M059J (cell line): ENCODE data around the gene UFC1. TPM values are rescaled to one million over a fixed set of nuclear protein-coding genes. Genes with fewer than 3 reads are reported as not detected.
A peak's percentile ranks its signal among the peaks of the same experiment; 100 is the strongest.

Source experiments
- DNase-seq: peaks from one replicate; pipeline ENCODE4 v3.0.0-alpha.2; 2012; ENCODE audit warnings: low read depth
- total RNA-seq: library from RNA; depleted of rRNA; stranded (reverse); fragments of >200 nt; shearing (Covaris generic); gene quantifications from 2 replicates; pipeline ENCODE4 v1.2.3, GENCODE V29; 2014

Gene UFC1
- total RNA-seq, 1 experiment from 2014 or later = 97.0 TPM

- DNase-seq = no peak
These were observed 15.1 kb downstream of the UFC1 start for GRCh38 chr1:161168906-161169305.

GRCh38 chr1:161171191-161171590 is 17.4 kb downstream of the UFC1 start:
- no peak for DNase-seq

- no peak for DNase-seq
These were observed 17.9 kb downstream of the UFC1 start for GRCh38 chr1:161171696-161172095.

- no peak for DNase-seq
These were observed 18.6 kb downstream of the UFC1 start for GRCh38 chr1:161172349-161172748.

- DNase-seq = peak; percentile 56
These were observed 19.1 kb downstream of the UFC1 start for GRCh38 chr1:161172776-161173376.

- no peak for DNase-seq
These were observed 19.9 kb downstream of the UFC1 start for GRCh38 chr1:161173711-161174110.

- DNase-seq = no peak
These were observed 21.1 kb downstream of the UFC1 start for GRCh38 chr1:161174911-161175310.

- no peak for DNase-seq
These were observed 22.1 kb downstream of the UFC1 start for GRCh38 chr1:161175771-161176453.

- no peak for DNase-seq
These were observed 22.8 kb downstream of the UFC1 start for GRCh38 chr1:161176468-161177111.

GRCh38 chr1:161177112-161177935 is 23.5 kb downstream of the UFC1 start, which contains the start of gene B4GALT3:
TSS of gene B4GALT3 (minus strand) at chr1:161177507. CDS start at chr1:161176060, 1,447 bp downstream.
- peak; percentile 68 for DNase-seq

GRCh38 chr1:161177936-161178244 is 24.1 kb downstream of the UFC1 start:
- DNase-seq = no peak

- DNase-seq = no peak
These were observed 25.9 kb downstream of the UFC1 start for GRCh38 chr1:161179698-161180097.

- peak; percentile 42 for DNase-seq
These were observed 26.9 kb downstream of the UFC1 start for GRCh38 chr1:161180639-161181038.

GRCh38 chr1:161182214-161182613 is 28.4 kb downstream of the UFC1 start:
- peak; percentile 67 for DNase-seq

- DNase-seq = peak; percentile 48
These were observed 31.5 kb downstream of the UFC1 start for GRCh38 chr1:161185282-161185682.

- no peak for DNase-seq
These were observed 32.0 kb downstream of the UFC1 start for GRCh38 chr1:161185732-161186311.

- DNase-seq = no peak
These were observed 33.5 kb downstream of the UFC1 start for GRCh38 chr1:161187311-161187710.

GRCh38 chr1:161188381-161188780 is 34.6 kb downstream of the UFC1 start:
- DNase-seq = no peak

- no peak for DNase-seq
These were observed 35.3 kb downstream of the UFC1 start for GRCh38 chr1:161189036-161189435.

- no peak for DNase-seq
These were observed 37.3 kb downstream of the UFC1 start for GRCh38 chr1:161190962-161191521.

- DNase-seq = no peak
These were observed 38.2 kb downstream of the UFC1 start for GRCh38 chr1:161191971-161192370.
